GM18907 (cell line): Measurements from ENCODE around the gene GALNT6.
A peak's percentile ranks its signal among the peaks of the same experiment; 100 is the strongest.
"Not testable (repeated sequence)": the region's sequence is repeated elsewhere in the genome, so short reads cannot be mapped to it uniquely, and the experiment has no call there.

Experiments used
- ATAC-seq: cut with Tn5 transposase; IDR thresholded peaks from one replicate; pipeline ENCODE4 v1.9.1; 2021; ENCODE audit warnings: mild to moderate bottlenecking, moderate library complexity; ENCODE audit not compliant: unreplicated experiment

GALNT6 gene

DNA sequence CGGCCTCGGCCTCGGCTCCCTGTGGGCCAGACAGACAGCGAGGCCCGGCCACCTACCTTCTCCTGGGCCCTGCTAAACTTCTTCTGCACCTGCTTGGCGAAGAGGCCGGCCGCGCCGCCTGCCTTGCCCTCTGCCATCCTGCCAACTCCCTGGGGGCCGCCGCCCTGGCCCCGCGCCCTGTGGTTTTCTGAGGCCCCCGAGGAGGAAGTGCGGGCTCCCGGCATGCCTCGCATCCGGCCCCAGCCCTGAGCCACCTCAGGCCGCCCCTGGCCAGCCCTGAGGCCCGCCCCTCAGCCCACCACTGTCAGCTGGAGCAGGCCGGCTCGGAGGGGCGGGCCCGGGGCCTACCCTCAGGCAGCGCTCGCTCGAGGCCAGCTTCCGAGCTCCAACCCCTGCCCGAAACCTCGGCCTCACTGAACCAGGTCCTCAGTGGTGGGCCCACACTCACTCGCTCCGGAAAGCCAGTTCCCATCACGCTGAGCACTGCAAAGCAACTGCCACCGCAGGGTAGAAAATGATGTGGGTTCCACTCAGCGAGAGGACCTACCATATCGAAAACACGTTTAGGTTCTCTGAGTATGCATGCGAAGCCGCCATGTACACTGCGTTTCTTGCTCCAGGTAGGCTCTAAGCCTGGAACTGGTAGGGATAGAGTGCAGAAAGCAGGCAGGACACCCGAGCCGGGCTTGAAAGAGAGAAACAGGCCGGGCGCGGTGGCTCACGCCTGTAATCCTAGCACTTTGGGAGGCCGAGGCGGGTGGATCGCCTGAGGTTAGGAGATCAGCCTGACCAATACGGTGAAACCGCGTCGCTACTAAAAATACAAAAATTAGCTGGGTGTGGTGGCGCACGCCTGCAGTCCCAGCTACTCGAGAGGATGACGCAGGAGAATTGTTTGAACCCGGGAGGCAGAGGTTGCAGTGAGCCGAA, 67.0 kb downstream of the GALNT6 start, which contains the start of gene BIN2:
Gene BIN2 (minus strand): TSS at position 209 of the 930 bp plus-strand sequence. CDS start 72 bp downstream, at position 137.
- ATAC-seq: peak; percentile 66

DNA sequence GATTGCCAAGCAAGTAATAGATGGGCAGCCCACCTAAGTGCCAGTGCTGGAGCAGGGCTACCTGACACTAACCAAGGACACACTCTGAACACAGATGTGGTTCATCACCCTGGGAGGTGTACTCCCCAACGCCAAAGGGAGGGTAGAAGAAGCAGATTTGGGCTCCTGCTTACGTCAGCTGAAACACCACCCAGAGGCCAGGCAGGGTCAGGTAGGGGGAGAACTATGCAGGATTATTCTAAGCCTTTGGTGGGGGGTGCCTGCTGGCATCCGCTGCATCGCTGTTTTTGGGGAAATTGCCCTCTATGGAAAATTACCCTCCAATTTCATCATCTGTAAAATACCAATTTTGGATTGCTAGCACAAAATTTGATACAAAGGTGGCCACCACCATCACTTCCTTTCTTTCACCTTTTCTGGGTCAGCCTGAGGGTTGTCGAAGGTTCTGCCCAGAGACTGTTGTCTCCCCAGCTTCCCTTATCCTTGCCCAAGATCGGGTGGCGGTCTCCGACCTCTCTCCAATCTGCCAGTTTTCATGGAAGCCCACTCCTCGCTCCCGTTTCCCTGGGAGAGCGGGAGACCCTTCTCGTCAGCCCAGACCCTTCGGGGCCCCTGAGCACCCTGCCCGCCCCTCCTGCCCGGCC, 67.8 kb downstream of the GALNT6 start:
- ATAC-seq: peak; percentile 32

- no peak for ATAC-seq
Measured at GRCh38 chr12:51322452-51322851, 68.8 kb downstream of the GALNT6 start.

DNA sequence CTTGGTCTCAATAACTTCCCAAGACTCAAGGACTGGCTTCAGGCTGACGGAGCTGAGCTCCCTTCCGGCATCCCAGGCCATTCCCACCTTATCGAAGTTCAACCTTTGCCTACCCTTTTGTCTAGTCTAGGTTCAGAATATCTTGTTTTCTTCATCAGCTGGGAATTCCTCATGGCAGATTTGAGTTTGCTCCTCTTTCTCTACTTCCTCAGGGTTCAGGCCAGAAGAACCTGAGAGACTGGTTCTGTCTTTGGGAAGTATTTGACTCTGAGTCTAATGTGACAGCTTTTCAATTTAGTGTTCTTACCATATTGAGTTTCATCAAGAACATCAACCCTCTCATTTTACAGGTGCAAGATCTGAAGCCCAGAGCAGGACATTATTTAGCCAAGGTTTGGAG, 69.3 kb downstream of the GALNT6 start:
- ATAC-seq: no peak

DNA sequence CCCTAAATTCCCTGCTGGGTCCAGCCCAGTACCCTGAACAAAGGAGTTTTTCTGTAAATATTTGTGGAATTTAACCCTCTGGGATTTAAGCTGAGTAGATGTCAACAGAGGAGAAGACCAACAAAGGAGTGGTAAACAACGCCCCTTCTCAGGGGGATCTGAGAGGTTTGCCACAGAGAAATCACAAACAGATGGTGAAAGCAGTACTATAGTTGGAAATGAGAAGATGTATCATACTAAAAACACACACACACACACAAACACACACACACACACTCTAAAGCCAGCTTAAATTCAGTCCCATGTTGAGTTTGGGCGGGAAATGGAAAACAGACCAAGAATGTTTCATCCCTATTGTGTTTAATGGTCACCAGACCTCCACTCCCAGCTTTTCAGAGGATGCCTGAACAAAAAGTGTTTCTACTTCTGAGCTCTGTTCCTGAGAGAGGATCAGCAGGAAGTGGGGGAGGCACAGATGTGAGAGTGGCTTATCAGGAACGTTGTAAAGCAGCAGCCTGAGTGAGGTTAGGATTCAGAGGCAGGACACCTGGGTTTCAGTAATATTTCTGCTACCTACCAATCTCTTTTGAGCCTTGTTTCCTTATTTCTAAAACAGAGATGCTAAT, 70.4 kb downstream of the GALNT6 start:
- no peak for ATAC-seq

- no peak for ATAC-seq
Measured at GRCh38 chr12:51320311-51320694, 70.9 kb downstream of the GALNT6 start.

GRCh38 chr12:51318846-51319599, 72.2 kb downstream of the GALNT6 start:
- peak; percentile 60 for ATAC-seq

GRCh38 chr12:51318057-51318806, 73.0 kb downstream of the GALNT6 start:
- ATAC-seq: not testable (repeated sequence)

- no peak for ATAC-seq
Measured at GRCh38 chr12:51311389-51311788, 79.8 kb downstream of the GALNT6 start.

GRCh38 chr12:51307655-51308593, 83.3 kb downstream of the GALNT6 start:
- no peak for ATAC-seq

GRCh38 chr12:51306507-51306906, 84.7 kb downstream of the GALNT6 start:
- ATAC-seq: no peak
